K562 (cell line): ENCODE measurements around the gene TRIM10.
"Not testable (repeated sequence)": the region's sequence is repeated elsewhere in the genome, so short reads cannot be mapped to it uniquely, and the experiment has no call there.

Experiments used
- ARNT ChIP-seq, 2 experiments: fragments of 450-650 bp; IDR thresholded peaks; 2 replicates each; pipeline ENCODE4 v1.6.1; 2016; ENCODE audit warnings: mild to moderate bottlenecking in 1 of 2
- EGR1 ChIP-seq: fragments of 450-650 bp; conservative IDR thresholded peaks from 2 replicates; pipeline ENCODE4 v1.6.1; 2017; ENCODE audit warnings: mild to moderate bottlenecking
- EHMT2 ChIP-seq: fragments of 450-650 bp; IDR thresholded peaks from 2 replicates; pipeline ENCODE4 v1.6.1; 2018; ENCODE audit warnings: antibody characterized with exemption
- HCFC1 ChIP-seq: IDR thresholded peaks from 2 replicates; pipeline ENCODE4 v1.6.1; 2012; ENCODE audit warnings: low read depth, low read length, improper control_type of control experiment
- JUN ChIP-seq, 2 experiments: sonication (generic) in 1 of 2; formaldehyde crosslinking in 1 of 2; IDR thresholded peaks; 2 replicates each; pipeline versions ENCODE4 v1.6.1 to v1.8.0; 2012 to 2022; ENCODE audit warnings: borderline replicate concordance in 2 of 2, mild to moderate bottlenecking in 2 of 2, improper control_type of control experiment in 1 of 2, low read depth in 1 of 2, low read length in 1 of 2, missing genetic modification reagents in 1 of 2
- MCM2 ChIP-seq: fragments of 450-650 bp; IDR thresholded peaks from 2 replicates; pipeline ENCODE4 v1.6.1; 2017; ENCODE audit warnings: low read depth, mild to moderate bottlenecking
- PHB ChIP-seq: fragments of 250-450 bp; sonication (Bioruptor Pico); IDR thresholded peaks from 2 replicates; pipeline ENCODE4 v1.5.0; 2021
- SMAD3 ChIP-seq: fragments of 450-650 bp; formaldehyde crosslinking; conservative IDR thresholded peaks from 2 replicates; pipeline ENCODE4 v1.4.0; 2020; ENCODE audit warnings: mild to moderate bottlenecking
- SOX6 ChIP-seq: fragments of 450-650 bp; IDR thresholded peaks from 2 replicates; pipeline ENCODE4 v1.6.1; 2014; ENCODE audit warnings: mild to moderate bottlenecking
- XRCC3 ChIP-seq: fragments of 450-650 bp; IDR thresholded peaks from 2 replicates; pipeline ENCODE4 v1.6.1; 2017; ENCODE audit warnings: mild to moderate bottlenecking, moderate library complexity
- ZFX ChIP-seq: sonication (generic); formaldehyde crosslinking; IDR thresholded peaks from 2 replicates; pipeline ENCODE4 v1.8.0; 2022; ENCODE audit warnings: mild to moderate bottlenecking, missing genetic modification reagents, moderate library complexity
- ZNF282 ChIP-seq: sonication (generic); formaldehyde crosslinking; IDR thresholded peaks from 2 replicates; pipeline ENCODE4 v1.8.1; 2023; ENCODE audit warnings: missing genetic modification reagents
- TF ChIP-seq, protein P1 (sequence below), 3 experiments: IDR thresholded peaks in 2 of 3; conservative IDR thresholded peaks in 1 of 3; 2 replicates each; pipeline ENCODE4 v1.5.1; 2011 to 2012; ENCODE audit warnings: low read length in 3 of 3, mild to moderate bottlenecking in 3 of 3, control low read depth in 2 of 3, improper control_type of control experiment in 1 of 3, inconsistent platforms in 1 of 3, low read depth in 1 of 3, mixed read lengths in 1 of 3, moderate library complexity in 1 of 3; ENCODE audit not compliant: insufficient read depth in 2 of 3

GRCh38 chr6:30140240-30140639, 20.8 kb downstream of the TRIM10 start:
- not testable (repeated sequence) for TF ChIP-seq SOX6; PHB (CRISPR knock-in tag); MCM2; JUN (IDR thresholded peaks at IDR 0.05; ENCODE audit: borderline replicate concordance, low read depth, low read length); JUN (CRISPR knock-in tag; IDR thresholded peaks at IDR 0.05; ENCODE audit: borderline replicate concordance); SMAD3 (CRISPR knock-in tag); ZFX (CRISPR knock-in tag); HCFC1; ARNT (IDR thresholded peaks at IDR 0.05); EGR1; EHMT2; XRCC3; ZNF282 (CRISPR knock-in tag)
- TF ChIP-seq, protein P1, sequence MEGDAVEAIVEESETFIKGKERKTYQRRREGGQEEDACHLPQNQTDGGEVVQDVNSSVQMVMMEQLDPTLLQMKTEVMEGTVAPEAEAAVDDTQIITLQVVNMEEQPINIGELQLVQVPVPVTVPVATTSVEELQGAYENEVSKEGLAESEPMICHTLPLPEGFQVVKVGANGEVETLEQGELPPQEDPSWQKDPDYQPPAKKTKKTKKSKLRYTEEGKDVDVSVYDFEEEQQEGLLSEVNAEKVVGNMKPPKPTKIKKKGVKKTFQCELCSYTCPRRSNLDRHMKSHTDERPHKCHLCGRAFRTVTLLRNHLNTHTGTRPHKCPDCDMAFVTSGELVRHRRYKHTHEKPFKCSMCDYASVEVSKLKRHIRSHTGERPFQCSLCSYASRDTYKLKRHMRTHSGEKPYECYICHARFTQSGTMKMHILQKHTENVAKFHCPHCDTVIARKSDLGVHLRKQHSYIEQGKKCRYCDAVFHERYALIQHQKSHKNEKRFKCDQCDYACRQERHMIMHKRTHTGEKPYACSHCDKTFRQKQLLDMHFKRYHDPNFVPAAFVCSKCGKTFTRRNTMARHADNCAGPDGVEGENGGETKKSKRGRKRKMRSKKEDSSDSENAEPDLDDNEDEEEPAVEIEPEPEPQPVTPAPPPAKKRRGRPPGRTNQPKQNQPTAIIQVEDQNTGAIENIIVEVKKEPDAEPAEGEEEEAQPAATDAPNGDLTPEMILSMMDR (IDR thresholded peaks at IDR 0.05 in 2 of 3, conservative IDR thresholded peaks at IDR 0.05 in 1 of 3; ENCODE audit: insufficient read depth in 2 of 3, low read depth in 1 of 3, low read length in 3 of 3) = not testable (repeated sequence)
